ENCODE results near the gene ACACA.

ACACA gene

DNA sequence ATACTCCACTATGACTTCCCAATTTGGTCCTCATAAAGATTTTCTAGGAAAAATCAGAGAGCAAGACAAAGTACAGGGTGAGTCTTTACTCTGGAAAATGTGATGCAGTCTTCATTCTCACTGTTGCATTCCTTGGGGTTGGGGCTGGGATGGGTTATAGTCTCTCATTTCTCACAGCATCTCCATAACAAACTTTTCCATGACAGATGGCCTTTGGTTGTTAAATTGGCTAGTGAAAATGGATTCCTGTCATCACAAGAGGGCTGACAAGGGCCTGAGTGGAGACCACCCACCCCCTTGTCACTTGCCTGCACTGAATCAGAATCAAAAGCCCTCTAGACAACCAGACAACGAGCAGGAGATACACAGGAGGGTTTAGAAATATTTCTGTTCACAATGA, 283.2 kb downstream of the ACACA start:
- TF ChIP-seq, protein P1, sequence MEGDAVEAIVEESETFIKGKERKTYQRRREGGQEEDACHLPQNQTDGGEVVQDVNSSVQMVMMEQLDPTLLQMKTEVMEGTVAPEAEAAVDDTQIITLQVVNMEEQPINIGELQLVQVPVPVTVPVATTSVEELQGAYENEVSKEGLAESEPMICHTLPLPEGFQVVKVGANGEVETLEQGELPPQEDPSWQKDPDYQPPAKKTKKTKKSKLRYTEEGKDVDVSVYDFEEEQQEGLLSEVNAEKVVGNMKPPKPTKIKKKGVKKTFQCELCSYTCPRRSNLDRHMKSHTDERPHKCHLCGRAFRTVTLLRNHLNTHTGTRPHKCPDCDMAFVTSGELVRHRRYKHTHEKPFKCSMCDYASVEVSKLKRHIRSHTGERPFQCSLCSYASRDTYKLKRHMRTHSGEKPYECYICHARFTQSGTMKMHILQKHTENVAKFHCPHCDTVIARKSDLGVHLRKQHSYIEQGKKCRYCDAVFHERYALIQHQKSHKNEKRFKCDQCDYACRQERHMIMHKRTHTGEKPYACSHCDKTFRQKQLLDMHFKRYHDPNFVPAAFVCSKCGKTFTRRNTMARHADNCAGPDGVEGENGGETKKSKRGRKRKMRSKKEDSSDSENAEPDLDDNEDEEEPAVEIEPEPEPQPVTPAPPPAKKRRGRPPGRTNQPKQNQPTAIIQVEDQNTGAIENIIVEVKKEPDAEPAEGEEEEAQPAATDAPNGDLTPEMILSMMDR (IDR thresholded peaks at IDR 0.05; ENCODE audit: low read depth, low read length) = no peak
- no peak overlapping the region for H3K4me3 ChIP-seq (ENCODE audit: low read depth, low read length)
- in situ Hi-C loops (cut with HindIII; ENCODE audit: low sequenced_read_pairs) = no loop called here
- no peak for DNase-seq (ENCODE audit: low read depth, low spot score)

DNA sequence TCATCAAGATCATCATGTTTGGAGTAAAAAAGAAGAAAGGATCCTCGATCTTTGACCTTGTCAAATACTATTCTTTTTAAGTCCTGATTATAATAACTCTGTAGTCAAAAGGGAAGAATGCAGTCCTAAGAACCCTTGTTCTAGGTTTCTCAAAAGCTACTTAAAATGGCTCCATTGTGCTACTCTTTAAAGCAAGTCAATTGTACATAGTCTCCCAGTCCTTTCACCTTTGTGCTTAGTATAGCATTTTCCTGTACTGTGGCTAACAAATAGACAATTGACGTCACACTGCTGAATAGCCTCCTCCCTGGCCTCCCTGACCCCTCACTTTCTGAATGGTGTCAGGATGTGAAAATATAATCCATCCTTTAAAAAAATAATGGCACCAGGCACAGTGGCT, 285.0 kb downstream of the ACACA start:
- DNase-seq (ENCODE audit: low read depth, low spot score) = no peak
- TF ChIP-seq, protein P1 (IDR thresholded peaks at IDR 0.05; ENCODE audit: low read depth, low read length) = no peak
- H3K4me3 ChIP-seq (ENCODE audit: low read depth, low read length) = no peak overlapping the region
- in situ Hi-C loops (cut with HindIII; ENCODE audit: low sequenced_read_pairs) = no loop called here

DNA sequence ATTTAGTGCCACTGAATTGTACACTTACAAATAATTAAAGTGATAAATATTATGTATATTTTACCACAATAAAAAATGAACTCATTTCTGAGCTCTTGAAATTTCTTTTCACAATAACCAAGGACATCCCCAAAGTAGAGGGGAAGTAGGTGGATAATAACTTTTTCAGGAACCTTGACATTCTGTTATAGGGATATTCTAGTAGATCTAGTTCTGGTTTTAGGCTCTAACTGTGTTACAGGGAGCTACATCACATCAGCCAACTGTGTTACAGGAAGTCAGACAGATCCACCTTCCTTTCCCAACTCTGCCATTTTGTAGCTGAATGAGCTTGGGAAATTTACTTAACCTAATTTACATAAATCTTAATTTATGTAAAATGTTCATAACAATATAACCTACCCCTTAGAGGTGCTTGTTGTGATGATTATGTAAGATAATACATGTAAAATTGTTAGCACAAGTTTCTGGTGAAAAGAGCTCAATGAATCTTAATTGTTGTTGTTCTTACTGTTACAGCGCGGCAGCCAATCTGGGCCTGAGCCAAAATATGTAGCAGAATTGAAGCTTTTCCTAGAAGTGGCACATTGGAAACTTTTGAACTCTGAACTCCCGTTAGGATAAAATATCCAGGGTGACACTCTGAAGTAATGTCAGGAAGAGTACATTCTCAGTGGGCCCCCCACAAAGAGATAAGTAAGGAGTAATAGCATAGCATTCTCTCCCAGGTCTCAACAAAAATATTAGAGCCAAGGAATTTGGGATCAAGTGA, 288.1 kb downstream of the ACACA start:
- in situ Hi-C loops (cut with HindIII; ENCODE audit: low sequenced_read_pairs) = no loop called here
- TF ChIP-seq, protein P1 (IDR thresholded peaks at IDR 0.05; ENCODE audit: low read depth, low read length) = no peak
- no peak for DNase-seq (ENCODE audit: low read depth, low spot score)
- H3K4me3 ChIP-seq (ENCODE audit: low read depth, low read length) = no peak overlapping the region

DNA sequence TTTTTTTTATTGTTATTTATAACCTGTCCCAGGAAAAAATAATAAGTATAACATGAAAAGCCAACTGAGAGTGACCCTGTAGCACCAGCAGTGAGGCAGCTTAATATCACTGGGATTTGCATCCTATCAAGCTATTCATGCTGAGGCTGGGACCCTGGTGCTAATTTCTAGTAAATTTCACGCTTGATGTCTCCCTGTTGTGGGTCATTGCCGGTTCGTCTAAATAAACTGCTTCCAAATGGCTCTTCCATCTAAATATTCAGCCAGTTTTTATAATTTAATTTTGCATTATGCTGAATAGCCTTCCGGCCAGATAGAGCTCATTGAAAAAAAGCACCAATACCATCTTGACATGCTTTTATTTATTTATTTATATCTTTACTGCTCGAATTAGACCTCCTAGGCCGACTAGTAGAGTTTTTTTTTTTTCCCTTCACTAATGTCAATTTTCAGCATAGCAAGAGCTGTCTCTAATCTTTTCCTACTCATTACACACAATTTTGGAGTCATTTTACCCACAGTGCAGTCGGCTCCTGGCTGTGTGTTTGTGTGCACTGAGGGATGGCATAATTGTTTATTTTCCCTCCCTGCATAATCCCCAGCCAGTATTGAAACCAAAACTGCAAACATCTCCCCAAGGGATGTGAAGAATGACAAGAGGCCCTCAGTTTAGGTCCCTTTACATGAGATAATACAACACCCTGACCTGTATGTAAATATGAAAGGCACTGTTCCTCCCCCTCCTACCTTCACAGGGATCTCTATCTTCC, 289.1 kb downstream of the ACACA start:
- no peak for DNase-seq (ENCODE audit: low read depth, low spot score)
- no peak overlapping the region for H3K4me3 ChIP-seq (ENCODE audit: low read depth, low read length)
- in situ Hi-C loops (cut with HindIII; ENCODE audit: low sequenced_read_pairs) = no loop called here
- TF ChIP-seq, protein P1 (IDR thresholded peaks at IDR 0.05; ENCODE audit: low read depth, low read length) = no peak

DNA sequence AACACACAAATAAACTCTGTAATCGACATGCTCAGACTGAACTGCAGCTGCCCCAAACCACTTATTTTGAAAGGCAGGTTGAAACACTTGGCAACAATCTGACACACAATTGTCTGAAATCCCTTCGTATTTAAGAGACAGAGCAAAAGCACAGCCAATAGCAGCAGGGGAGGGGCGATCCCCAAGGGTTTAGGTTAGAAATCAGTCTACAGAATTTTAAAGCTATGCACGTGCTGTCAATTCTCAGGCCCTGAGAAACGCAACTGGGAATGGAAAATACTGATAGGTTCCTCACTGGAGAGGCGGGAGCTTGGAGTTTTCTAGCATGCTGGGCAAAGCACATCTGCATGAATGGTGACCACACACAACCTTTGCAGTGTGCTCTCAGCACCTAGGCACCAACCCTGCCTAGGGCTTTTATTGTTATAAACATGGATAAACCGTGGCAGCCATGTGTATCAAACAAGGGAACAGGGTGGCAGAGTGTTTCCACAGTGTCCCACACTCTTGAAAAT, 289.9 kb downstream of the ACACA start:
- no peak for DNase-seq (ENCODE audit: low read depth, low spot score)

DNA sequence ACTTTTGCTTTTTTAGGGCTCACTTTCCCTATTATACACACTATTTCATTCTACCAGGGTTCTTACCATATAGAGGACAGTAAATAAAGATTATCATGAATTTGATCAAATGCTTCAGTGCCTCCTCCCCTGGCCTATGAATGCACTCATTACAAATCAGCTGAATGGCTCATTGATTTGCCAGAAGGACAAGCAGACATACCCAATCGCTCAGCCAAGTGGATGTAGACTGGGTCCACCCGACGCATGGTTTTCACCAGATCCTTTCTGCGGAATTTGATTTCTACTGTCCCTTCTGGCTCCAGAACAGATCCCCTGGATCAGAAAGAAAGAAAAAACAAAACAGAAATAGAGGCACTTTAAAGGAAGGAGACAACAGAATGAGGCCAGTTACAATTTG, 295.3 kb downstream of the ACACA start:
- in situ Hi-C loops (cut with HindIII; ENCODE audit: low sequenced_read_pairs) = no loop called here
- H3K4me3 ChIP-seq (ENCODE audit: low read depth, low read length) = no peak overlapping the region
- DNase-seq (ENCODE audit: low read depth, low spot score) = no peak
- TF ChIP-seq, protein P1 (IDR thresholded peaks at IDR 0.05; ENCODE audit: low read depth, low read length) = no peak

More for the DNA sequence above, 289.9 kb downstream of the ACACA start:
- TF ChIP-seq, protein P1 (IDR thresholded peaks at IDR 0.05; ENCODE audit: low read depth, low read length) = no peak
- in situ Hi-C loops (cut with HindIII; ENCODE audit: low sequenced_read_pairs) = no loop called here
- H3K4me3 ChIP-seq (ENCODE audit: low read depth, low read length) = no peak overlapping the region

Measured in astrocyte of the spinal cord (primary cell).